NCI-H226 (cell line): Measurements from ENCODE around the gene SMIM21.

Source experiments
- DNase-seq: peaks from one replicate; pipeline ENCODE4 v3.0.0-alpha.2; 2015

The SMIM21 gene

DNA sequence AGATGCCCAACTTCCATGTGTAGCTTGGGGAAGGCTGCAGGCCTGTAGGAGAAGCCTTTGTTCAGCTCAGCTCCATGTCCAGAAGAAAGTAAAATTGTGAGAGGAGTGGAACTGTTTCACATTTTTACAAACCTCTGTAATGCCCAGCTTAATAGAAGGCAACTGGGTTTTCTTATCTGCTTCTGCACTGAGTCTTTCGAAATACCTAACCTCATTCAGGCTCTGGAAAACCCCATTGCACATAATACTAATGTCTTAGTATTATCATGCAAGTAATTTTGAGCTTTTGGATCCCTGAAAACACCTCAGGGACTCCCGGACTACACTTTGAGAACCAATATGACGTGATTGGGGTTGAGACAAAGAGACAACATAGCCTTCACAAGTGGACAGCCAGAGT is 5.8 kb downstream of the SMIM21 start:
- no peak for DNase-seq

DNA sequence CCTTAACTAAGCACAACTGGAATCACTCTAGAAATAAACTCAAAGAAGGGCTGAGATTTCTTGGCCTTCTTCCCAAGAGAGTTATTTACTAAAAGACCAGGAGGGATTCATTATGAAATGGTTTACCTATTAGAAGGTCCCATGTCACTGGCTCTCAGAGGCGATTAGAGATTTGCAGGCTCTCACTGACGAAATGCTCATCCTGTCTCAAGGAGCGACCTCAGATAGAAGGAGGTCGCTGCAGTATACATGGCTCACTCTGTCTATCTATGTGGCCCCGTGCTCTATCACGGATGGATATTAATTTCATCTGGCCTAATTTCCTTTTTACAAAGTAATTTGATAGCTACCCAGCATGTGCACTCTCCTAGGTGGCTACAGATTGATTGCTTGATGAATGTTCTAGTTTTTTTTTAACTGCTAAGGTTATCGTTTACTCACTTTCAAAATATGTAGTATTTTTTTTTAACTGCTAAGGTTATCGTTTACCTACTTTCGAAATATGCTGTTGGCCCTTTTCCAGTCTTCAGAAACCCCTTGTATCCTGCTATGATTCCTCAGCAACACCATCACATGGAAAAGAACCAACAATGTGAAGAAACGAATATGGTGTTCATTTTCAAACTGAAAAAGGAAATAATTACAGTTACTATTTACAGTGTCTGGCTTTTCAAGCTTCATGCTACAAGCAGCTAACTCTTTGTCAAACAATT is 9.1 kb downstream of the SMIM21 start:
- DNase-seq, result no peak

GRCh38 chr18:75410611-75411010 is 16.9 kb downstream of the SMIM21 start:
- no peak for DNase-seq

DNA sequence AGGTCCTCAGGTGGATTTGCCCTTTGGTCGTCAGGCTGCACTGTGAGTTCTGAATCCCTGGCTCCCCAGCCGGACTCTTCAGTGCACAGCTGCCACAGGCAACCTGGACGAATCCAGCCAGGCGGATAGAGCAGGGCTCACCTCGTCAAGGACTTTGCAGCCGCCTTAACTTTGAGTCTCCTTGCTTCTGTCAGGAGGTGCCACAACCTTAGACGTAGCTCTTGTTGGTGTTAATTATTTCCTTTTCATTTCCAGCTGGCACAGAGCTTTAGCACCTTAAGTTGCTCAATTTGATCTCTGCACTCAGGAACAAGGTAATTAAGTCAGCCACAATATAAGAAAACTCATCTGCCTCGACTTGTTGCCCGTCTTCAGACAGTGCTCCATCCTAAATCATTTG is 17.7 kb downstream of the SMIM21 start:
- DNase-seq, result no peak

GRCh38 chr18:75408554-75409506 is 18.7 kb downstream of the SMIM21 start:
- no peak for DNase-seq

GRCh38 chr18:75407468-75408437 is 19.8 kb downstream of the SMIM21 start:
- DNase-seq, result no peak

DNA sequence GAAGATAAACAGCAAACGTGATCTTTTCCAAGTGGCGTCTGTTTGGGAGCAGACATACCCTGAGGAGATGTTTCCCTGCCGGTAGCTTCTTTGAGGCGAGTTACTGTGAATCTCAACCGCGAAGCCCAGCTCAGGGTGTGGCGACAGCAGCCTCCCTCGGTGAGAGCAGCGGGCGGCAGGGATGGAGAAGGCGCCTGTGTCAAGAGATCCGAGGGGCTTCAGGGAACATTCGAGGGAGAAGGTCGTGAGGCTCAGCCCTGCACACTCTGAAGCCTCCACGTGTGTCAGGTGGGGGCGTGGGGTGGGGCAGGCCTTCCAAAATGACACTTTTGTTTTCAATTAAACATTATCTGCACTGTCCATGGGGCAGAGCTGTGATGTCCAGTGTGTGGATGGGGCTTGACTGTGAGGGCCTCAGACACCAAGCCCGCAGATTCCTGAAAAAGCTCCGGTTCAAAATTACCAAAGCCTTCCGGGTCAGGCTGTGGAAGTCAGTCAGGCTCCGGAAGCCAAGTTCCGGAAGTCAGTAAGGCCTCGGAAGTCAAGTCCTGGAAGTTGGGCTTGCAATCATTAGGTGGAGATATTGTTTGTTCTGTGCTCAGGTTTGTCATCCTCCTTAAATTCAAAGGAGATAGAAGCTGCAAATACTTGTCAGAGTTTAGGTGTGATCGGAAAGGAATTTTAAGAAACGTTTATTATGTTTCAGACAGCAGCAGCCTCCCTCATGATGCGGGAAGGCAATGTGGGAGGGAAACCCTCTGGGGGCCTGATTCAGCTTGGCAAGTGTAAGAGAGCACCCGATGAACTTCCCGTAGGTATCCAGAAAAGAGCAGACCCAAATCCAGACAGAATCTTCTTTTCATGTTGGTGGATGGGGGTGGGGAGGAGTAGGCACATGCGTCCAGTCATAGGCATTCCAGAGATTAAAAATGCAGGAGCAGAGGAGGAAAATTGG is 20.7 kb downstream of the SMIM21 start:
- no peak for DNase-seq

DNA sequence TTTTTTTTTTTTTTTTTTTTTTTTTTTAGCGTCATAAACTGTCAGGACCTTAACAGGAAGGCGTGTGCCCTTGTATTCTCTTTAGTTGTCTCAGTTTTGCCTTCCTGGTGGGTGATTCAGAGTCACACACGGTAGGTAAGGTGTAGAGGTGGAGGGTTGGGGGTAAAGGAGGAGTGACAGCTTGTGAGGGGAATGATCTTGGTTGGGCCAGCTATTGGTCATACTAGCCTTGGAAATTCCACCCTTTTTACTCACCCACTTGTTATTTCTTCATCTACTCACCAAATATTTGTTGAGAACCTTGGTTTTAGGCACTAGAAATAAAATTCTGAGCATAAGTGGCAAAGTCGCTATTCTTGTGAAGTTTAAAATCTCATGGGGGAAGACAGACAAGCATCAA is 22.2 kb downstream of the SMIM21 start:
- no peak for DNase-seq

GRCh38 chr18:75400366-75400765 is 27.1 kb downstream of the SMIM21 start:
- DNase-seq, result no peak

DNA sequence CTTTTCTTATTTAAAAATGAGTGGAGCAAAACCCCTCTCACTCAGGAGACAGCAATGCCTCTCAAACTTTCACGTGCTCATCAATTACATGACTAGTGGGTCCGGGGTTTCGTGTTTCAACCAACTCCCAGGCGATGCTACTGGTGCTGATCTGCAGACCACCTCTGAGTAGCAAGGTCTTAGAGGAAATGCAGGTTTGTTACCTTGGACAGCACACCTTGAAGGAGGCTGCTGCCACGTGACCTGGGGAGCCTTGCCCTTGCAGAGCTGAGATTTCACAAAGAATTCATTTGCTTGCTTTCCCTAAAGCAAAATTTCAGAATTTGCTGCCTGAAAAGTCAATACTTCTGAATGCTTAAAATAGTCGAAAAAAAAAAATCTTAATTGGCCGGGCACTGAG is 32.4 kb downstream of the SMIM21 start:
- no peak for DNase-seq

DNA sequence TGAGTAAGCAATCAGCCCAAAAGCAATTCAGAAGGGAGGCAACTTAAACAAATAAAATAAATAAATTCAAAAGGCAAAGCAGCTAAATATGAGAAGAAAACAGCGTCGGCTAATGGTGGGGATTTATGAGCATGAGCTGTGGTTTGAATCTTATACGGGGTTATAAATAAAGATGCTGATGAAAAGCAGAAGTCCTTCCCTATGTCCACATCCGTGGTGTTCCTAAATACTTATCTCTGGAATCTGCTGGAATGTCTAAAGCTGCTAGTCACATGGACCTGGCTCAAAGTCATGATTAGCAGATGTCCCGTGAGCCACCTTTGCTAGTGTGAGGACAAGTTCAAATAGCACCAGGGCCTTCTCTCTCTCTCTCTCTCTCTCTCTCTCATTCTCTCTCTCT is 33.8 kb downstream of the SMIM21 start:
- DNase-seq, result no peak

GRCh38 chr18:75392226-75392578 is 35.3 kb downstream of the SMIM21 start:
- DNase-seq, result no peak

- no peak for DNase-seq
These were observed 36.0 kb downstream of the SMIM21 start for GRCh38 chr18:75391279-75392225.

DNA sequence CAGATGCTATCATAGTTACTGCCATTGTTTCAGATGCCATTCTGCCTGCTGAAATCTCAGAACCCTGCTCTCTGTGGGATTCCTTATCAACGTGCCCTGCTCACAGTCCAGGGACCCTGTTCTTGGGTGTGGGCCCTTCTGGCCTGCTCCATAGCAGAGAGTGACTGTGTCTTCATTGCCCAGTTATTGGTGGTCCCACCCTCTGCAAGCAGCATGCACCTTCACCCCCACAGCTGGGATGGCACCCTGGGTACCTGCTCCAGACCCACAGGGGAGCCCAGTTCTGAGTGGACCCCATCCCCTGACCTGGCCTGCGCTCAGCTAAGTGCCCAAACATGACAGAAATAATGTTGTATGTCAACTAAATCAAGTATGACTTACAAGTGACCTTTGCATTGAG is 36.6 kb downstream of the SMIM21 start:
- DNase-seq, result no peak

DNA sequence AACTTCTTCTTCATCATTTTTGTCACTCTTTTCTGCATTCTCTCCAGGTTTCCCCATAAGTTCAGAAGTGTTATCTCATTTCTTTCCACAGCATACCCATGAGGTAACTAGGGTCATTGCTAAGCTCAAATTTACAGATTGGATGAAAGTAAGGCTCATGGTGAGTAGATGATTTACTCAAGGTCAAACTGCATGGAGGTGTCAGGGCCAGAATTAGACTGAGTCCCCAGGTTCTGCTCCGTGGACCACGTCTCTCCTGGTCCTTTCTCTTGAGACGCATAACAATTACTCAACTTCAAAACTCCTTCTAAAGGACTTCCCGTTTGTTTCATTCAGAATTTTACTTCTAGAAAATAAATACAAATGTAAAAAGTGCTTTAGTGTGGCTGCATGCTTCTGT is 43.4 kb downstream of the SMIM21 start:
- DNase-seq, result no peak

DNA sequence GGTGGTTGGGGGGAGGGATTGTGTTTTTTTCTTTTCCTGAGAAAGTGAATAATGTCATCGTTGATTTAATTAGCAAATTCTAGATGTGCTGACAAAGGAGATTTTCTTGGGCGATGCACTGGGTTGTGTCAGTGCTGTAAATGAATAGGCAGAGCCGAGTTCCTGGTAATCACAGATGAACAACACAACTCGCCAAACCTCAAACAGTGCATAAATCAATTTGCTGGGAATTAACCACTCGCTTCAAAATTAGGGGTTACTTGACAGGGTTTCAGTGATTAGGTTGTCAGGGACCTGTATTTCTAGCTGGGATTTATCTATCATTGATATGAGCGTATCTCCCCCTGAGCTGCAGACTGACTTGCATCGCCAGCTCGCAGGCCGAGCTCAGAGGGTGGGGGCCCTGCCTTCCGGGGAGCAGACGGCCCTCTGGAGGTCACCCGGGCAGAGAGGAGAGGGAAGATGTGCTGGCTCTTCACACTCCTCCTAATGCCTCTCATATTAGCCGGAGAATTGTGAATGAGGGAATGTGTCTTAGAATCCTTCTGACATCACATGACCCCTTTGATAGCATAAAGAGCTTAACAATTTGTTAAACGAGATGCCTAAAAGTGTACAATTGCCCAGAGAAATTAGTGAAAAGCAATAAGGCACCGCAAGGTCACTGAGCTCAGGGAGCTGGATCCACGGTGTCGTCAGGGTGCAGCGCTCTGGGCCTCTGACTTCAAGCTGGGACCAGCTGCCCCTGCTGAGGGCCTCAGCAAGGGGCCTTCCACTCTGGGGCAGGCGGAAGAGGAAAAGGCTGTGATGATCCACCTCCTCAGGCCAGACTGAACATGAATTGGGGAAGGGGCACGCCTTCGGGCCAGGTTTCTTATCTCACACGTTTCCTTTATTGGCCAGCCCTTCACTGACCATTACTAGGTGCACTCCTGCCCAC is 48.9 kb downstream of the SMIM21 start:
- DNase-seq, result no peak

- DNase-seq, result no peak
These were observed 49.6 kb downstream of the SMIM21 start for GRCh38 chr18:75377926-75378325.

- DNase-seq, result no peak
These were observed 50.2 kb downstream of the SMIM21 start for GRCh38 chr18:75377258-75377657.

DNA sequence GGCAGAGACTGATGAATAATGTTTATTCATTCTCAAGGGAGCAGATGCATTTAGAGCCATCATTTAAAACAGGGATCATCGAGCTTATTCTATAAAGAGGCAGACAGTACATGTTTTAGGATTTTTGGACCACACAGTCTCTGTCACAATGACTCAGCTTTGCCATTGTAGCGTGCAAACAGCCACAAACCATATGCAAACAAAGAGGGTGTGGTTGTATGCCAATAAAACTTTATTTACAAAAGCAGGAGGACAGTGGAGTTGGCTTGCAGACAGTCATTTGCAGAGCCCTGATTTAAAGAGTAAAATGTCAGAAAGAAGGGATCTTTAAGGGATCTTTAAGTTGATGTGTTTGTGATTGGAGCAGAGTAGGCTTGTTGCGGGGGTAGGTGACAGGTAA is 51.5 kb downstream of the SMIM21 start:
- no peak for DNase-seq

- DNase-seq, result no peak
These were observed 52.2 kb downstream of the SMIM21 start for GRCh38 chr18:75375341-75375740.
